Subcutaneous abdominal adipose tissue (tissue), 5 donors: ENCODE measurements around the gene CAMK2A.

Experiments used
- H3K27ac ChIP-seq: one replicate; pipeline ENCODE4 v1.7.0; 2013; ENCODE audit warnings: low read depth, mild to moderate bottlenecking, inconsistent platforms, low read length, moderate library complexity
- H3K27me3 ChIP-seq, 5 donors: one replicate each; pipeline ENCODE4 v1.7.0; 2013; ENCODE audit warnings: low read length in 5 of 5, inconsistent platforms in 1 of 5; ENCODE audit not compliant: control insufficient read depth in 5 of 5, insufficient read depth in 4 of 5
- H3K36me3 ChIP-seq, 5 donors: one replicate each; pipeline ENCODE4 v1.7.0; 2013; ENCODE audit warnings: low read length in 5 of 5; ENCODE audit not compliant: control insufficient read depth in 5 of 5, insufficient read depth in 5 of 5
- H3K4me1 ChIP-seq, 5 donors: one replicate each; pipeline ENCODE4 v1.7.0; 2013; ENCODE audit warnings: low read length in 5 of 5, mild to moderate bottlenecking in 3 of 5, moderate library complexity in 1 of 5; ENCODE audit not compliant: control insufficient read depth in 5 of 5, insufficient read depth in 5 of 5
- H3K4me3 ChIP-seq, 5 donors: one replicate each; pipeline ENCODE4 v1.7.0; 2013; ENCODE audit warnings: low read length in 5 of 5, low read depth in 1 of 5
- H3K9ac ChIP-seq, 5 donors: one replicate each; pipeline ENCODE4 v1.7.0; 2013; ENCODE audit warnings: low read length in 5 of 5, mild to moderate bottlenecking in 4 of 5, moderate library complexity in 3 of 5
- H3K9me3 ChIP-seq, 5 donors: one replicate each; pipeline ENCODE4 v1.7.0; 2013; ENCODE audit warnings: low read length in 5 of 5; ENCODE audit not compliant: control insufficient read depth in 5 of 5
- donor health status: healthy.
- donor health status: healthy.
- donor health status: healthy.
- donor health status: healthy.
- donor health status: healthy.

The CAMK2A gene

GRCh38 chr5:150175536-150175935 is 114.0 kb downstream of the CAMK2A start:
- H3K4me3 ChIP-seq: no peak overlapping the region
- peaks cover 2 to 20% (median 14%) of the 10 kb centered on the region in 5 donors for H3K4me1 ChIP-seq
- H3K9me3 ChIP-seq: no peaks in the 10 kb centered on the region
- H3K9ac ChIP-seq: no peak overlapping the region
- no peak overlapping the region for H3K27ac ChIP-seq
- H3K27me3 ChIP-seq: peaks cover 0 to 6% (median 3%) of the 10 kb centered on the region in 5 donors
- no peaks in the 10 kb centered on the region for H3K36me3 ChIP-seq

- H3K9me3 ChIP-seq: no peaks in the 10 kb centered on the region
- H3K4me3 ChIP-seq: no peak overlapping the region
- no peak overlapping the region for H3K9ac ChIP-seq
- H3K27me3 ChIP-seq: peaks cover 0 to 6% (median 3%) of the 10 kb centered on the region in 5 donors
- no peaks in the 10 kb centered on the region for H3K36me3 ChIP-seq
- peaks cover 2 to 15% (median 9%) of the 10 kb centered on the region in 5 donors for H3K4me1 ChIP-seq
- H3K27ac ChIP-seq: no peak overlapping the region
These were observed 114.5 kb downstream of the CAMK2A start for GRCh38 chr5:150175076-150175475.

- H3K4me3 ChIP-seq: no peak overlapping the region
- peaks cover 0 to 6% (median 3%) of the 10 kb centered on the region in 5 donors for H3K27me3 ChIP-seq
- H3K9ac ChIP-seq: no peak overlapping the region
- no peaks in the 10 kb centered on the region for H3K36me3 ChIP-seq
- peaks cover 0 to 7% (median 1%) of the 10 kb centered on the region in 5 donors for H3K4me1 ChIP-seq
- H3K27ac ChIP-seq: no peak overlapping the region
- no peaks in the 10 kb centered on the region for H3K9me3 ChIP-seq
These were observed 115.3 kb downstream of the CAMK2A start for GRCh38 chr5:150174285-150174684.

GRCh38 chr5:150173161-150173560 is 116.4 kb downstream of the CAMK2A start:
- Histone ChIP-seq H3K9ac (no peak overlapping the region), H3K4me1 (peaks cover 0 to 13% (median 4%) of the 10 kb centered on the region in 5 donors), H3K27me3 (peaks cover 0 to 7% (median 3%) of the 10 kb centered on the region in 5 donors), H3K4me3 (no peak overlapping the region), H3K36me3 (no peaks in the 10 kb centered on the region), H3K9me3 (no peaks in the 10 kb centered on the region), H3K27ac (no peak overlapping the region)

- H3K9ac ChIP-seq: no peak overlapping the region
- H3K9me3 ChIP-seq: no peaks in the 10 kb centered on the region
- no peaks in the 10 kb centered on the region for H3K36me3 ChIP-seq
- H3K4me3 ChIP-seq: no peak overlapping the region
- peaks cover 0 to 13% (median 4%) of the 10 kb centered on the region in 5 donors for H3K4me1 ChIP-seq
- H3K27ac ChIP-seq: no peak overlapping the region
- H3K27me3 ChIP-seq: peaks cover 0 to 13% (median 8%) of the 10 kb centered on the region in 5 donors
These were observed 117.0 kb downstream of the CAMK2A start for GRCh38 chr5:150172556-150172955.

- Histone ChIP-seq H3K4me1 (peaks cover 0 to 12% (median 4%) of the 10 kb centered on the region in 5 donors), H3K27me3 (peaks cover 0 to 16% (median 13%) of the 10 kb centered on the region in 5 donors), H3K4me3 (no peak overlapping the region), H3K27ac (no peak overlapping the region), H3K36me3 (no peaks in the 10 kb centered on the region), H3K9me3 (no peaks in the 10 kb centered on the region), H3K9ac (no peak overlapping the region)
These were observed 117.4 kb downstream of the CAMK2A start for GRCh38 chr5:150172145-150172544.
